VCaP (cell line): ENCODE data around the gene CDIP1.

Experiments
- H3K27ac ChIP-seq: fragments of 450-650 bp; 2 replicates; pipeline ENCODE4 v1.5.1; 2017
- TF ChIP-seq, protein P1 (sequence below): fragments of 450-650 bp; conservative IDR thresholded peaks from 2 replicates; pipeline ENCODE4 v1.5.1; 2017; ENCODE audit warnings: mild to moderate bottlenecking, moderate library complexity

CDIP1 gene

GRCh38 chr16:4538350-4539235 lies at the start of gene CDIP1:
Gene CDIP1 (minus strand): TSS chr16:4538773. CDS start chr16:4514130, 24,643 bp downstream.
- no peak within 1 kb of the TSS for H3K27ac ChIP-seq
- TF ChIP-seq, protein P1, sequence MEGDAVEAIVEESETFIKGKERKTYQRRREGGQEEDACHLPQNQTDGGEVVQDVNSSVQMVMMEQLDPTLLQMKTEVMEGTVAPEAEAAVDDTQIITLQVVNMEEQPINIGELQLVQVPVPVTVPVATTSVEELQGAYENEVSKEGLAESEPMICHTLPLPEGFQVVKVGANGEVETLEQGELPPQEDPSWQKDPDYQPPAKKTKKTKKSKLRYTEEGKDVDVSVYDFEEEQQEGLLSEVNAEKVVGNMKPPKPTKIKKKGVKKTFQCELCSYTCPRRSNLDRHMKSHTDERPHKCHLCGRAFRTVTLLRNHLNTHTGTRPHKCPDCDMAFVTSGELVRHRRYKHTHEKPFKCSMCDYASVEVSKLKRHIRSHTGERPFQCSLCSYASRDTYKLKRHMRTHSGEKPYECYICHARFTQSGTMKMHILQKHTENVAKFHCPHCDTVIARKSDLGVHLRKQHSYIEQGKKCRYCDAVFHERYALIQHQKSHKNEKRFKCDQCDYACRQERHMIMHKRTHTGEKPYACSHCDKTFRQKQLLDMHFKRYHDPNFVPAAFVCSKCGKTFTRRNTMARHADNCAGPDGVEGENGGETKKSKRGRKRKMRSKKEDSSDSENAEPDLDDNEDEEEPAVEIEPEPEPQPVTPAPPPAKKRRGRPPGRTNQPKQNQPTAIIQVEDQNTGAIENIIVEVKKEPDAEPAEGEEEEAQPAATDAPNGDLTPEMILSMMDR = no peak

- TF ChIP-seq, protein P1 = no peak
- H3K27ac ChIP-seq = no peak overlapping the region
Measured at GRCh38 chr16:4586291-4586690, 47.7 kb upstream of the CDIP1 start.

DNA sequence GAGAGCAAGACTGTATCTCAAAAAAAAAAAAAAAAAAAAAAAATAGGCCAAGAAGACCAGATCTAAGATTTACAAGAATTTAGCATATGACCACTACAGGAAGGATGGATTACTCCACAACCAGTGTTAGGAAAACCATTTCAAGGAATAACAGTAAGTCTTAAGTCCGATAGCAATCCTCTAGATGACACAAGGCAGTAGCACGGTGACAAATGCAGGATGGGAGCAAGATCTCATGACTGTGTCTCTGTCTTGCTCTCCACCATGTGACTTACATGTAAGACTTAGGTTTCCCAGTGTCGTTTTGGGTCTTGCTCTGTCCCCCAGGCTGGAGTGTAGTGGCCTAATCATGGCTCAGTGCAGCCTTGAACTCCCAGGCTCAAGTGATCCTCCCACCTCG lies 45.3 kb upstream of the CDIP1 start:
- no peak overlapping the region for H3K27ac ChIP-seq
- TF ChIP-seq, protein P1 = no peak

- TF ChIP-seq, protein P1 = no peak
- no peak overlapping the region for H3K27ac ChIP-seq
Measured at GRCh38 chr16:4580250-4580649, 41.7 kb upstream of the CDIP1 start.

DNA sequence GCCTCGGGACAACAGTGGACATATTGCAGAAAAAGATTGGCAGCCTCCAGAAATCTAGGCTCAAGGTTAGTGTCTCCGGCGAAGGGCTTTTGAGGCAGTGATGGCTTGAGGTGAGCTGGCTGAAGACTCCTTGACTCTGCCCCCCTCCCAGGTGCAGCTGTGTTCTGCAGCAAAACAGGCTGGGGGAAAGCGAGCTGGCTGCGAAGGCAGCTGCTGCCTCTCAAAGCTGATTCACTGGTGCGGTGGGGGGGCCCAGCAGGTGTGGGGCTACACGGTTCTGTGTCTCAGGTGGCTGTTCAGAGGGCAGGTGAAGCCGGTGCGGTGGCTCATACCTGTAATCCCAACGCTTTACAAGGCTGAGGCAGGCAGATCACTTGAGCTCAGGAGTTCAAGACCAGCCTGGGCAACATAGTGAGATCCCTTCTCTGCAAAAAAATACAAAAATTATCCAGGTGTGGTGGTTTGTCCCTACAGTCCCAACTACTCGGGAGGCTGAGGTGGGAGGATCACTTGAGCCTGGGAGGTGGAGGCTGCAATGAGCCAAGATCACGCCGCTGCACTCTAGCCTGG lies 40.5 kb upstream of the CDIP1 start:
- TF ChIP-seq, protein P1 = no peak
- H3K27ac ChIP-seq = no peak overlapping the region

DNA sequence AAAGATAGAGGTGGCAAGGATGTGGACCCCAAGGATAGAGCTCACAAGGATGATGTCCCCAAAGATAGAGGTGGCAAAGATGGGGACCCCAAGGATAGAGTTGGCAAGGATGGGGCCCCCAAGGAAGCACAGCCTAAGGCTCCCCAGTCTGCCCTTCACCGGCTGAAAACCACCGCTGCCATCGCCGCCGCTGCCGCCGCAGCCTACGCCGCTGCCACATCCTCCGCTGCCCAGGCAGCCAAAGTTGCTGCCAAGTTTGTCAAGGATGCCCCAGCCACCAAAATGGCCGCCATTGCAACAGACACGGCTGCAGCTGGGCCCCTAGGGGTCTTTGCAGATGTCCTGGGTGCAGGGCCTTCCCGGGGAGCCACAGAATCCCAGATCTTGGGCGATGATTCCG lies 37.4 kb upstream of the CDIP1 start:
- H3K27ac ChIP-seq = no peak overlapping the region

More for the DNA sequence above, 37.4 kb upstream of the CDIP1 start:
- TF ChIP-seq, protein P1 = no peak
